Thyroid gland (tissue), 4 donors: Measurements from ENCODE around the gene SNCB. TPM values are rescaled to one million over a fixed set of nuclear protein-coding genes. Genes with fewer than 3 reads are reported as not detected.

ENCODE experiments used
- DNase-seq, 2 donors: peaks; one replicate each; pipeline ENCODE4 v3.0.0-alpha.2; 2019
- H3K27ac ChIP-seq, 3 donors: fragments of 200-600 bp; sonication (generic); 1 replicate in 2 of 3; 2 replicates in 1 of 3; pipeline ENCODE4 v1.5.1; 2016 to 2019; ENCODE audit warnings: mild to moderate bottlenecking in 1 of 3, moderate library complexity in 1 of 3
- H3K27me3 ChIP-seq: fragments of 200-600 bp; sonication (generic); one replicate; pipeline ENCODE4 v1.5.1; 2019
- H3K36me3 ChIP-seq, 2 donors: fragments of 200-600 bp; sonication (generic); one replicate each; pipeline ENCODE4 v1.5.1; 2016 to 2019
- H3K4me1 ChIP-seq, 2 donors: fragments of 200-600 bp; sonication (generic); one replicate each; pipeline ENCODE4 v1.5.1; 2017 to 2019
- H3K4me3 ChIP-seq, 3 donors: fragments of 200-600 bp; sonication (generic); replicated peaks in 1 of 3; 1 replicate in 2 of 3; 2 replicates in 1 of 3; pipeline ENCODE4 v1.5.1; 2016; ENCODE audit warnings: mild to moderate bottlenecking in 1 of 3
- H3K9me3 ChIP-seq: fragments of 200-600 bp; sonication (generic); one replicate; pipeline ENCODE4 v1.5.1; 2017
- CTCF ChIP-seq, 6 experiments: fragments of 200-600 bp in 3 of 6; fragments of 450-650 bp in 3 of 6; sonication (generic) in 3 of 6; IDR thresholded peaks; one replicate each; pipeline ENCODE4 v1.5.1; 2016 to 2019; ENCODE audit warnings: antibody characterized with exemption in 6 of 6, mild to moderate bottlenecking in 2 of 6, inconsistent platforms in 1 of 6, moderate library complexity in 1 of 6
- POLR2A ChIP-seq, 2 donors: fragments of 450-650 bp; IDR thresholded peaks; one replicate each; pipeline ENCODE4 v1.6.1; 2017; ENCODE audit warnings: antibody characterized with exemption in 2 of 2, mild to moderate bottlenecking in 2 of 2, moderate library complexity in 1 of 2
- WGBS, 2 donors: methylation state at CpG; one replicate each; pipeline ENCODE4 v1.1.5; 2017; 5-methylcytosine and 5-hydroxymethylcytosine counted together
- intact Hi-C: fragments of 100-400 bp; cut with DNase I; formaldehyde crosslinking; loops from one replicate; pipeline ENCODE4 v1.15.1; 2023
- total RNA-seq, 4 donors: library from RNA; depleted of rRNA; stranded (reverse); fragments of >200 nt; gene quantifications; one replicate each; pipeline ENCODE4 v1.2.3, GENCODE V29; 2016

Gene SNCB
- total RNA-seq, 4 donors from 2014 or later, result not detected

GRCh38 chr5:176596689-176597416 is 33.5 kb downstream of the SNCB start:
- no peaks in the 10 kb centered on the region for H3K36me3 ChIP-seq
- H3K4me3 ChIP-seq, result no peak overlapping the region
- DNase-seq, result peak; percentile 14 to 23
- TF ChIP-seq POLR2A (IDR thresholded peaks at IDR 0.05) (no peak), CTCF (IDR thresholded peaks at IDR 0.05) (peak in 2 of 6 experiments; percentile 13 to 31)
- no peaks in the 10 kb centered on the region for H3K27me3 ChIP-seq
- 4 to 9% methylated on average over 9 to 14 of the region's 98 CpGs for WGBS, 2 donors
- intact Hi-C loops, result no loop called here
- H3K9me3 ChIP-seq, result no peaks in the 10 kb centered on the region
- no peak overlapping the region for H3K27ac ChIP-seq
- H3K4me1 ChIP-seq, result no peaks in the 10 kb centered on the region

- no peak overlapping the region for H3K4me3 ChIP-seq
Measured at GRCh38 chr5:176596069-176596644, 34.2 kb downstream of the SNCB start.

GRCh38 chr5:176595386-176595943 is 34.9 kb downstream of the SNCB start:
- Histone ChIP-seq H3K4me3 (no peak overlapping the region), H3K27ac (no peak overlapping the region), H3K36me3 (no peaks in the 10 kb centered on the region), H3K9me3 (no peaks in the 10 kb centered on the region), H3K27me3 (no peaks in the 10 kb centered on the region), H3K4me1 (no peaks in the 10 kb centered on the region)
- no peak for DNase-seq
- WGBS, 2 donors, result 82 to 90% methylated on average over 9 to 11 of the region's 11 CpGs
- TF ChIP-seq POLR2A (IDR thresholded peaks at IDR 0.05), result no peak
- no peak for TF ChIP-seq CTCF (IDR thresholded peaks at IDR 0.05)
- intact Hi-C loops, result no loop called here

More at GRCh38 chr5:176596069-176596644, 34.2 kb downstream of the SNCB start:
- Histone ChIP-seq H3K36me3 (no peaks in the 10 kb centered on the region), H3K9me3 (no peaks in the 10 kb centered on the region), H3K27ac (no peak overlapping the region), H3K27me3 (no peaks in the 10 kb centered on the region), H3K4me1 (no peaks in the 10 kb centered on the region)
- TF ChIP-seq POLR2A (IDR thresholded peaks at IDR 0.05) (no peak), CTCF (IDR thresholded peaks at IDR 0.05) (no peak)
- DNase-seq, result no peak
- intact Hi-C loops, result no loop called here
- 79 to 88% methylated on average over 23 of the region's 23 CpGs for WGBS, 2 donors

- no peak for TF ChIP-seq POLR2A (IDR thresholded peaks at IDR 0.05)
- no peak for TF ChIP-seq CTCF (IDR thresholded peaks at IDR 0.05)
- intact Hi-C loops, result no loop called here
- Histone ChIP-seq H3K36me3 (no peaks in the 10 kb centered on the region), H3K4me1 (no peaks in the 10 kb centered on the region), H3K27me3 (no peaks in the 10 kb centered on the region), H3K9me3 (no peaks in the 10 kb centered on the region), H3K4me3 (no peak overlapping the region), H3K27ac (no peak overlapping the region)
- no peak for DNase-seq
- WGBS, 2 donors, result 87 to 91% methylated on average over 8 of the region's 8 CpGs
Measured at GRCh38 chr5:176594554-176594953, 35.8 kb downstream of the SNCB start.

GRCh38 chr5:176593273-176593869 is 37.0 kb downstream of the SNCB start:
- DNase-seq, result no peak
- intact Hi-C loops, result no loop called here
- H3K4me1 ChIP-seq, result no peaks in the 10 kb centered on the region
- no peaks in the 10 kb centered on the region for H3K27me3 ChIP-seq
- H3K27ac ChIP-seq, result no peak overlapping the region
- TF ChIP-seq CTCF (IDR thresholded peaks at IDR 0.05), result no peak
- TF ChIP-seq POLR2A (IDR thresholded peaks at IDR 0.05), result no peak
- no peaks in the 10 kb centered on the region for H3K9me3 ChIP-seq
- H3K36me3 ChIP-seq, result no peaks in the 10 kb centered on the region
- WGBS, 2 donors, result 85 to 89% methylated on average over 12 of the region's 12 CpGs
- H3K4me3 ChIP-seq, result no peak overlapping the region
